ENCODE data around the gene RAPGEF4. TPM values are rescaled to one million over a fixed set of nuclear protein-coding genes. Genes with fewer than 3 reads are reported as not detected.

The RAPGEF4 gene
- total and polyA plus RNA-seq, 2 donors (not counting 1 experiment from before 2014, with no cell fraction given) = 0.22 to 0.30 TPM

DNA sequence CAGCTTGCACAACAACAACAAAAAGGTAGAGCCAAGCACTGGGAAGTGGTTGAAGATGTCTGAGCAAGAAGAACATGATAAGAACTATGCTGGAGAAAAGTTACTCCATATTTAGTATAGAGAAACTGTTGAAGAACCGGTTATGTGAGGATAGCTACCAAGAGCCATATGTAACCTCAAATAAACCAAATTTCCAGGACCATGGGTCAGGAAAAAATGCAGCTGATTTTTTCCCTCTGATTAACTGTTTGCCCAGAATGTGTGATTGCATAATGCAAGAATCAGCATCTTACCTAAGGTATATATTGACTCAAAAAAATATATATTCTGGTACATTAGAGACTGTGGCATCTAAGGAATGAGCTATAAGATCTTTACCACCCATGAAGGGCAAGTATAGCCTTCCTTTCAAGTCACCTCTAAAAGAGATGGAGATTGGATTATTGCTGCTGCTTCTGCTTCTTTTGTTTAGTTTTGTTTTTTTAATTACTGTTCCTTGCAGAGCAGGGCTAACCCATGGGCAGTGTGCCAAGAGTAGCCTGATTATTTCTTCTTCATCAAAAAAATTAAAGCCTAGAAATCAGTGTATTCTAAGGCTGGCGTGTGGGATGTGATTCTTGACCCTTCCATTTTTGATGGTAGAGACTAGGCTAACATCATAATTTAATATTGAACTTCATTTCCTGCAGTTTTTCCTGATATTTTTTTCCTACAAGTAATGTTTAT lies 263.1 kb downstream of the RAPGEF4 start:
- ATAC-seq (ENCODE audit: low read depth) = no peak
- ChIA-PET POLR2A (no interaction called here), CTCF (no interaction called here)
- Histone ChIP-seq H3K9me3 (ENCODE audit: control extremely low read depth in 1 of 3, control insufficient read depth in 2 of 3, insufficient read depth in 1 of 3, low read length in 2 of 3) (no peaks in the 10 kb centered on the region), H3K4me1 (ENCODE audit: control insufficient read depth in 2 of 2, insufficient read depth in 2 of 2, low read length in 2 of 2) (no peaks in the 10 kb centered on the region), H3K4me2 (replicated peaks; ENCODE audit: low read depth, low read length, poor library complexity, severe bottlenecking) (no peak overlapping the region), H3K9ac (ENCODE audit: low read length) (no peak overlapping the region), H2AFZ (ENCODE audit: insufficient read depth, low read depth, low read length, poor library complexity, severe bottlenecking) (no peak overlapping the region), H3K27ac (ENCODE audit: low read length in 2 of 2) (no peak overlapping the region), H3K79me2 (ENCODE audit: control insufficient read depth, insufficient read depth, low read length) (no peaks in the 10 kb centered on the region), H3K27me3 (replicated peaks in 1 of 4; ENCODE audit: control extremely low read depth in 1 of 4, control insufficient read depth in 3 of 4, insufficient read depth in 4 of 4, low read length in 3 of 4) (peaks cover 0 to 6% (median 0%) of the 10 kb centered on the region in 4 experiments), H3K4me3 (ENCODE audit: control extremely low read depth in 1 of 5, extremely low read depth in 1 of 5, insufficient read depth in 1 of 5, low read depth in 2 of 5, low read length in 4 of 5) (no peak overlapping the region), H3K36me3 (replicated peaks in 1 of 2; ENCODE audit: control extremely low read depth in 1 of 2, control insufficient read depth in 1 of 2, extremely low read depth in 1 of 2, insufficient read depth in 2 of 2, low read length in 1 of 2) (no peaks in the 10 kb centered on the region), H4K20me1 (ENCODE audit: control insufficient read depth, insufficient read depth, low read length, poor library complexity, severe bottlenecking) (no peaks in the 10 kb centered on the region)
- intact Hi-C loops (cut with micrococcal nuclease) = no loop called here
- H3K27me3 Mint-ChIP-seq = peaks cover 10% of the 10 kb centered on the region
- no peaks in the 10 kb centered on the region for H3K9me3 Mint-ChIP-seq (ENCODE audit: insufficient read depth)
- no peaks in the 10 kb centered on the region for H3K4me1 Mint-ChIP-seq
- WGBS (ENCODE audit: insufficient coverage) = no CpG with 5 or more reads among the region's 2 CpGs
- no peak overlapping the region for H3K27ac Mint-ChIP-seq
- TF ChIP-seq EZH2 (IDR thresholded peaks at IDR 0.05; ENCODE audit: borderline replicate concordance, insufficient read depth, low read depth, low read length, poor library complexity, severe bottlenecking) = no peak
- TF ChIP-seq, protein P1, sequence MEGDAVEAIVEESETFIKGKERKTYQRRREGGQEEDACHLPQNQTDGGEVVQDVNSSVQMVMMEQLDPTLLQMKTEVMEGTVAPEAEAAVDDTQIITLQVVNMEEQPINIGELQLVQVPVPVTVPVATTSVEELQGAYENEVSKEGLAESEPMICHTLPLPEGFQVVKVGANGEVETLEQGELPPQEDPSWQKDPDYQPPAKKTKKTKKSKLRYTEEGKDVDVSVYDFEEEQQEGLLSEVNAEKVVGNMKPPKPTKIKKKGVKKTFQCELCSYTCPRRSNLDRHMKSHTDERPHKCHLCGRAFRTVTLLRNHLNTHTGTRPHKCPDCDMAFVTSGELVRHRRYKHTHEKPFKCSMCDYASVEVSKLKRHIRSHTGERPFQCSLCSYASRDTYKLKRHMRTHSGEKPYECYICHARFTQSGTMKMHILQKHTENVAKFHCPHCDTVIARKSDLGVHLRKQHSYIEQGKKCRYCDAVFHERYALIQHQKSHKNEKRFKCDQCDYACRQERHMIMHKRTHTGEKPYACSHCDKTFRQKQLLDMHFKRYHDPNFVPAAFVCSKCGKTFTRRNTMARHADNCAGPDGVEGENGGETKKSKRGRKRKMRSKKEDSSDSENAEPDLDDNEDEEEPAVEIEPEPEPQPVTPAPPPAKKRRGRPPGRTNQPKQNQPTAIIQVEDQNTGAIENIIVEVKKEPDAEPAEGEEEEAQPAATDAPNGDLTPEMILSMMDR (IDR thresholded peaks at IDR 0.05) = no peak
- DNase-seq = no peak
- H3K4me3 Mint-ChIP-seq = no peak overlapping the region

DNA sequence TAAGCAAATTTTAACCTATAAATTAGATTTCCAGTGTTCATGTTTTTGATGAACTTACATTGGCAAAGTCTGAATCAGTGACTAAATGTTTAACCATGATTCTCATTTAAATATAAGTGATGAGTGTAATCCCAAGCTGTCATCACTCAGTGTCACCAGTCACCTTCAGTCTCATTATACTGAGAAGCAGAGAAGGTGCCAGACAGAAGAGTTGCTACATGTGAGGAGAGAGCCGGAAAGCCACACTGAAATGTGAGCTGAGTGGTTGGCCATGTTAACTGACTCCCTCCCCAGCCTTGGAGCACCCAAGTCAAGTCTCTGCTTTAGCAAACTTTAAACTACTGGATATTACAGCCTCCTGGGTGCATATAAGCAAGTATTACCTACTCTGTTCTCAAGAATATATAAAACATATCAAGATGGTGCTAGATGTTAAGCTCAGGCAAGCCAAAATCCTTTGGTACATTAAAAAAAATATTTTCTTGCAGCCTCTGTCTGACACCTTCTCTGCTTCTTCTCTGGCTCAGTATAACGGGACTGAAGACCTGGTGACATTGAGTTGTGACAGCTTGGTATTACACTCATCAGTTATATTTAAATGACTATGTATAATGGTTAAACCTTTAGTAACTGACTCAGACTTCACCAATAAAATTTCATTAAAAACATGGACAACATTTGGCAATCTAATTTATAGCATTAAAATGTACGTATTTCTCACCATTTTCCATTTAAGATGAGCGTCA lies 264.2 kb downstream of the RAPGEF4 start:
- ATAC-seq (ENCODE audit: low read depth) = no peak
- intact Hi-C loops (cut with micrococcal nuclease) = no loop called here
- ChIA-PET CTCF (no interaction called here), POLR2A (no interaction called here)
- Mint-ChIP-seq H3K27me3 (peaks cover 10% of the 10 kb centered on the region), H3K27ac (no peak overlapping the region), H3K4me3 (no peak overlapping the region), H3K9me3 (ENCODE audit: insufficient read depth) (no peaks in the 10 kb centered on the region), H3K4me1 (no peaks in the 10 kb centered on the region)
- H3K4me1 ChIP-seq (ENCODE audit: control insufficient read depth in 2 of 2, insufficient read depth in 2 of 2, low read length in 2 of 2) = no peaks in the 10 kb centered on the region
- no peak overlapping the region for H3K4me2 ChIP-seq (replicated peaks; ENCODE audit: low read depth, low read length, poor library complexity, severe bottlenecking)
- no peak overlapping the region for H2AFZ ChIP-seq (ENCODE audit: insufficient read depth, low read depth, low read length, poor library complexity, severe bottlenecking)
- no peaks in the 10 kb centered on the region for H4K20me1 ChIP-seq (ENCODE audit: control insufficient read depth, insufficient read depth, low read length, poor library complexity, severe bottlenecking)
- TF ChIP-seq EZH2 (IDR thresholded peaks at IDR 0.05; ENCODE audit: borderline replicate concordance, insufficient read depth, low read depth, low read length, poor library complexity, severe bottlenecking) = no peak
- 100% methylated on average over 2 of the region's 4 CpGs for WGBS (ENCODE audit: insufficient coverage)
- no peak overlapping the region for H3K9ac ChIP-seq (ENCODE audit: low read length)
- peaks cover 0 to 6% (median 0%) of the 10 kb centered on the region in 4 experiments for H3K27me3 ChIP-seq (replicated peaks in 1 of 4; ENCODE audit: control extremely low read depth in 1 of 4, control insufficient read depth in 3 of 4, insufficient read depth in 4 of 4, low read length in 3 of 4)
- no peaks in the 10 kb centered on the region for H3K9me3 ChIP-seq (ENCODE audit: control extremely low read depth in 1 of 3, control insufficient read depth in 2 of 3, insufficient read depth in 1 of 3, low read length in 2 of 3)
- no peaks in the 10 kb centered on the region for H3K79me2 ChIP-seq (ENCODE audit: control insufficient read depth, insufficient read depth, low read length)
- no peak overlapping the region for H3K27ac ChIP-seq (ENCODE audit: low read length in 2 of 2)
- H3K4me3 ChIP-seq (ENCODE audit: control extremely low read depth in 1 of 5, extremely low read depth in 1 of 5, insufficient read depth in 1 of 5, low read depth in 2 of 5, low read length in 4 of 5) = no peak overlapping the region
- no peaks in the 10 kb centered on the region for H3K36me3 ChIP-seq (replicated peaks in 1 of 2; ENCODE audit: control extremely low read depth in 1 of 2, control insufficient read depth in 1 of 2, extremely low read depth in 1 of 2, insufficient read depth in 2 of 2, low read length in 1 of 2)
- no peak for DNase-seq

Data from B cell (primary cell).